DMS153 treated with DMSO at 0.1 percent for 48 hours (cell line): ENCODE measurements around the gene DIP2B.
"Not testable (repeated sequence)": the region's sequence is repeated elsewhere in the genome, so short reads cannot be mapped to it uniquely, and the experiment has no call there.

Experiments used
- DNase-seq: peaks from one replicate; lab custom pipeline; 2025; ENCODE audit not compliant: unreplicated experiment; lab: John Stamatoyannopoulos, UW

DIP2B gene, protein sequence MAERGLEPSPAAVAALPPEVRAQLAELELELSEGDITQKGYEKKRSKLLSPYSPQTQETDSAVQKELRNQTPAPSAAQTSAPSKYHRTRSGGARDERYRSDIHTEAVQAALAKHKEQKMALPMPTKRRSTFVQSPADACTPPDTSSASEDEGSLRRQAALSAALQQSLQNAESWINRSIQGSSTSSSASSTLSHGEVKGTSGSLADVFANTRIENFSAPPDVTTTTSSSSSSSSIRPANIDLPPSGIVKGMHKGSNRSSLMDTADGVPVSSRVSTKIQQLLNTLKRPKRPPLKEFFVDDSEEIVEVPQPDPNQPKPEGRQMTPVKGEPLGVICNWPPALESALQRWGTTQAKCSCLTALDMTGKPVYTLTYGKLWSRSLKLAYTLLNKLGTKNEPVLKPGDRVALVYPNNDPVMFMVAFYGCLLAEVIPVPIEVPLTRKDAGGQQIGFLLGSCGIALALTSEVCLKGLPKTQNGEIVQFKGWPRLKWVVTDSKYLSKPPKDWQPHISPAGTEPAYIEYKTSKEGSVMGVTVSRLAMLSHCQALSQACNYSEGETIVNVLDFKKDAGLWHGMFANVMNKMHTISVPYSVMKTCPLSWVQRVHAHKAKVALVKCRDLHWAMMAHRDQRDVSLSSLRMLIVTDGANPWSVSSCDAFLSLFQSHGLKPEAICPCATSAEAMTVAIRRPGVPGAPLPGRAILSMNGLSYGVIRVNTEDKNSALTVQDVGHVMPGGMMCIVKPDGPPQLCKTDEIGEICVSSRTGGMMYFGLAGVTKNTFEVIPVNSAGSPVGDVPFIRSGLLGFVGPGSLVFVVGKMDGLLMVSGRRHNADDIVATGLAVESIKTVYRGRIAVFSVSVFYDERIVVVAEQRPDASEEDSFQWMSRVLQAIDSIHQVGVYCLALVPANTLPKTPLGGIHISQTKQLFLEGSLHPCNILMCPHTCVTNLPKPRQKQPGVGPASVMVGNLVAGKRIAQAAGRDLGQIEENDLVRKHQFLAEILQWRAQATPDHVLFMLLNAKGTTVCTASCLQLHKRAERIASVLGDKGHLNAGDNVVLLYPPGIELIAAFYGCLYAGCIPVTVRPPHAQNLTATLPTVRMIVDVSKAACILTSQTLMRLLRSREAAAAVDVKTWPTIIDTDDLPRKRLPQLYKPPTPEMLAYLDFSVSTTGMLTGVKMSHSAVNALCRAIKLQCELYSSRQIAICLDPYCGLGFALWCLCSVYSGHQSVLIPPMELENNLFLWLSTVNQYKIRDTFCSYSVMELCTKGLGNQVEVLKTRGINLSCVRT (N-terminal part only)

GRCh38 chr12:50504798-50505674, at the start of gene DIP2B:
TSS of gene DIP2B (plus strand) at chr12:50504985. CDS start at chr12:50505141, 156 bp downstream.
- peak; percentile 88 for DNase-seq

GRCh38 chr12:50458606-50459005, 46.2 kb upstream of the DIP2B start:
- DNase-seq: no peak

- no peak for DNase-seq
Measured at GRCh38 chr12:50467439-50467838, 37.3 kb upstream of the DIP2B start.

- no peak for DNase-seq
Measured at GRCh38 chr12:50477241-50477832, 27.4 kb upstream of the DIP2B start.

DNA sequence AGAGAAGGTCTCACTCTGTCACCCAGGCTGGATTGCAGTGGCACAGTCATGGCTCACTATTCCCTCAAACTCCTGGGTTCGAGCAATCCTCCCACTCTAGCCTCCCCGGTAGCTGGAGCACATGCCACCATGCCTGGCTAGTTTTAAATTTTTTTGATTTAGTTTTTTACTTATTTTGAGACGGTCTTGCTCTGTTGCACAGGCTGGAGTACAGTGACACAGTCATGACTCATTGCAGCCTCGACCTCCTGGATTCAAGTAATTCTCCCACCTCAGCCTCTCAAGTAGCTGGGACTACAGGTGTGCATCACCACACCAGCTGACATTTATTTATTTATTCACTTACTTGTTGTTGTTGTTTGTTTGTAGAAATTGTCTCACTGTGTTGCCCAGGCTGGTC, 22.2 kb upstream of the DIP2B start:
- DNase-seq: no peak

GRCh38 chr12:50483488-50483887, 21.3 kb upstream of the DIP2B start:
- DNase-seq: no peak

- DNase-seq: no peak
Measured at GRCh38 chr12:50488801-50489200, 16.0 kb upstream of the DIP2B start.

GRCh38 chr12:50498119-50498518, 6.7 kb upstream of the DIP2B start:
- DNase-seq: not testable (repeated sequence)

- DNase-seq: no peak
Measured at GRCh38 chr12:50505675-50506530, 1.1 kb downstream of the DIP2B start.

- no peak for DNase-seq
Measured at GRCh38 chr12:50506753-50507473, 2.1 kb downstream of the DIP2B start.

GRCh38 chr12:50507474-50507838, 2.7 kb downstream of the DIP2B start:
- no peak for DNase-seq

DNA sequence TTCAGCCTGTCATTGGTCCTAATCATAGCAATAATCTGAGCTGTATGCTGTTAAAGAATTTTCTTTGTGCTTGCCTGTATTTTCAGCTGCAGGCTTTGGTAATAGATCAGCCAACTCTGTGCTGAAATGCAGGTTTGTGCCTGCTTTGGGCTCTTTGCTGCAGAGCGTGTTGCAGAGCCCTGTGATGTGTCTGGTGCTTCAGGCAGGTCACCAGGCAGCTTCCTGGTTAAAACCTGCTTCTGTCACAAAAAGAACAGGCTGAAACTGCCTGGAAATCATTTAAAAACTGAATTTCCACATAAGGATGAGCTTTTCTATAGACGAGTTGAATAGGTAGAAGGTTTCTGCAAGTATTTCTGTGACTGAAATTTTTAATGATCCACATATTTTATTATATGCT, 3.1 kb downstream of the DIP2B start:
- DNase-seq: no peak

GRCh38 chr12:50508414-50508813, 3.6 kb downstream of the DIP2B start:
- DNase-seq: no peak

DNA sequence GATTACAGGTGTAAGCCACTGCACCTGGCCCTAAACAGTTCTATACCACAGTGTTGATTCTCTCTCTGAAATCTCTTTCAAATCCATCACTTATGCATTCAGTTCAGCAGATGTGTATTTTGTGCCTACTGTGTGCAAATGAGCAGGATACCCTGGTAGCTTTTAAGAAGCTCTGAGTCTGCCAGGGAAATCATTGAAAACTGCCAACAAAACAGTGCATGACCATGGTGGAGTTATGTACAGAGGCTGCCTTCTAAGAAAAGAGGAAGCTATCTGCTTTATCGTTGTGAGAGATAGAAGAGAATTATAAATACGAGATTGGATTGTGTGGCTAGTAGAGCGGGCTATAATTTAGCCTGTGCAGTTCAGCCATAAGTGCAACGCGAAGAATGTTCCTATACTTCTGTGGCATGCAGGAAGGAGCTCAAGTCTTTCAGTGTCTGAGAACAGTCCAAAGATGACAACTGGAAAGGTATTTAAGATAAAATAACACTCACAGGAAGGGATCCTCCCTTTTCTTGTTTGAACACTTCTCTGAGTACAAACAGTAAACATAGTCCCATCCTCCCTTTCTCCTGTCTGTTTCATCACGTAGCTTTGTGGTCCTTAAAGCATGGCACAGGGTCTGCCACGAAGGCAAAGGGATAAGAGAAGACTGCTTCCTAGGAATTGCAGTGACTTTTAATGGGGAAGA, 4.3 kb downstream of the DIP2B start:
- no peak for DNase-seq

GRCh38 chr12:50514526-50515276, 9.9 kb downstream of the DIP2B start:
- DNase-seq: no peak

- no peak for DNase-seq
Measured at GRCh38 chr12:50515587-50515986, 10.8 kb downstream of the DIP2B start.

- DNase-seq: no peak
Measured at GRCh38 chr12:50517421-50518048, 12.8 kb downstream of the DIP2B start.
